HEK293 (cell line): ENCODE data around the gene MRPL48.

ENCODE experiments used
- BCL11B ChIP-seq: fragments of 450-650 bp; formaldehyde crosslinking; IDR thresholded peaks from 2 replicates; pipeline ENCODE4 v1.5.1; 2016; ENCODE audit warnings: low read depth, missing biosample characterization, missing genetic modification characterization
- GLIS1 ChIP-seq: fragments of 450-650 bp; formaldehyde crosslinking; IDR thresholded peaks from 2 replicates; pipeline ENCODE4 v1.5.1; 2016; ENCODE audit warnings: missing biosample characterization, missing genetic modification characterization
- HIC1 ChIP-seq: fragments of 450-650 bp; formaldehyde crosslinking; IDR thresholded peaks from 2 replicates; pipeline ENCODE4 v1.5.1; 2016; ENCODE audit warnings: missing biosample characterization, missing genetic modification characterization
- INSM2 ChIP-seq: fragments of 450-650 bp; formaldehyde crosslinking; IDR thresholded peaks from 2 replicates; pipeline ENCODE4 v1.5.1; 2016; ENCODE audit warnings: missing biosample characterization, missing genetic modification characterization
- MYNN ChIP-seq: fragments of 450-650 bp; formaldehyde crosslinking; IDR thresholded peaks from 2 replicates; pipeline ENCODE4 v1.5.1; 2016; ENCODE audit warnings: missing biosample characterization, missing genetic modification characterization, borderline replicate concordance
- OVOL3 ChIP-seq: fragments of 450-650 bp; formaldehyde crosslinking; IDR thresholded peaks from 2 replicates; pipeline ENCODE4 v1.5.1; 2016; ENCODE audit warnings: missing biosample characterization, missing genetic modification characterization
- PRDM1 ChIP-seq: fragments of 450-650 bp; formaldehyde crosslinking; IDR thresholded peaks from 2 replicates; pipeline ENCODE4; 2016; ENCODE audit warnings: missing biosample characterization, missing genetic modification characterization
- SP3 ChIP-seq: fragments of 450-650 bp; formaldehyde crosslinking; IDR thresholded peaks from 2 replicates; pipeline ENCODE4 v1.5.1; 2016; ENCODE audit warnings: missing biosample characterization, missing genetic modification characterization
- YY1 ChIP-seq: fragments of 450-650 bp; formaldehyde crosslinking; IDR thresholded peaks from 2 replicates; pipeline ENCODE4 v1.5.1; 2018; ENCODE audit warnings: missing biosample characterization, missing genetic modification characterization
- YY2 ChIP-seq: fragments of 450-650 bp; formaldehyde crosslinking; IDR thresholded peaks from 2 replicates; pipeline ENCODE4 v1.5.1; 2016; ENCODE audit warnings: missing biosample characterization, missing genetic modification characterization
- ZBTB11 ChIP-seq: fragments of 450-650 bp; formaldehyde crosslinking; conservative IDR thresholded peaks from 2 replicates; pipeline ENCODE4 v1.5.1; 2016; ENCODE audit warnings: low read depth, missing biosample characterization, missing genetic modification characterization
- ZBTB21 ChIP-seq: fragments of 450-650 bp; formaldehyde crosslinking; IDR thresholded peaks from 2 replicates; pipeline ENCODE4 v1.5.1; 2017; ENCODE audit warnings: missing biosample characterization, missing genetic modification characterization
- ZBTB48 ChIP-seq: fragments of 450-650 bp; formaldehyde crosslinking; IDR thresholded peaks from 2 replicates; pipeline ENCODE4 v1.5.1; 2016; ENCODE audit warnings: missing biosample characterization, missing genetic modification characterization
- ZFHX2 ChIP-seq: fragments of 450-650 bp; formaldehyde crosslinking; conservative IDR thresholded peaks from 2 replicates; pipeline ENCODE4 v1.5.1; 2016; ENCODE audit warnings: missing biosample characterization, missing genetic modification characterization
- ZNF138 ChIP-seq: fragments of 450-650 bp; formaldehyde crosslinking; IDR thresholded peaks from 2 replicates; pipeline ENCODE4 v1.5.1; 2016; ENCODE audit warnings: missing biosample characterization, missing genetic modification characterization, borderline replicate concordance
- ZNF140 ChIP-seq: fragments of 450-650 bp; formaldehyde crosslinking; IDR thresholded peaks from 2 replicates; pipeline ENCODE4 v1.5.1; 2016; ENCODE audit warnings: missing biosample characterization, missing genetic modification characterization
- ZNF302 ChIP-seq: fragments of 450-650 bp; formaldehyde crosslinking; IDR thresholded peaks from 2 replicates; pipeline ENCODE4 v1.5.1; 2016; ENCODE audit warnings: missing biosample characterization, missing genetic modification characterization, low read depth
- ZNF311 ChIP-seq: fragments of 450-650 bp; formaldehyde crosslinking; IDR thresholded peaks from 2 replicates; pipeline ENCODE4 v1.5.1; 2017; ENCODE audit warnings: missing biosample characterization, missing genetic modification characterization, borderline replicate concordance
- ZNF350 ChIP-seq: fragments of 450-650 bp; formaldehyde crosslinking; IDR thresholded peaks from 2 replicates; pipeline ENCODE4 v1.5.0; 2017; ENCODE audit warnings: missing biosample characterization, mild to moderate bottlenecking, missing genetic modification characterization
- ZNF362 ChIP-seq: fragments of 450-650 bp; formaldehyde crosslinking; IDR thresholded peaks from 2 replicates; pipeline ENCODE4 v1.5.1; 2016; ENCODE audit warnings: missing biosample characterization, missing genetic modification characterization
- ZNF433 ChIP-seq: fragments of 450-650 bp; formaldehyde crosslinking; IDR thresholded peaks from 2 replicates; pipeline ENCODE4 v1.5.1; 2016; ENCODE audit warnings: missing biosample characterization, missing genetic modification characterization, low read depth
- ZNF521 ChIP-seq: fragments of 450-650 bp; formaldehyde crosslinking; IDR thresholded peaks from 2 replicates; pipeline ENCODE4 v1.5.1; 2017; ENCODE audit warnings: missing biosample characterization, mild to moderate bottlenecking, missing genetic modification characterization
- ZNF558 ChIP-seq: fragments of 450-650 bp; formaldehyde crosslinking; IDR thresholded peaks from 2 replicates; pipeline ENCODE4 v1.5.1; 2016; ENCODE audit warnings: missing biosample characterization, missing genetic modification characterization
- ZNF571 ChIP-seq: fragments of 450-650 bp; formaldehyde crosslinking; IDR thresholded peaks from 2 replicates; pipeline ENCODE4 v1.5.0; 2017; ENCODE audit warnings: missing biosample characterization, missing genetic modification characterization
- ZNF785 ChIP-seq: fragments of 450-650 bp; formaldehyde crosslinking; IDR thresholded peaks from 2 replicates; pipeline ENCODE4 v1.5.1; 2016; ENCODE audit warnings: missing biosample characterization, missing genetic modification characterization
- ZSCAN18 ChIP-seq: fragments of 450-650 bp; formaldehyde crosslinking; IDR thresholded peaks from 2 replicates; pipeline ENCODE4 v1.5.1; 2016; ENCODE audit warnings: missing biosample characterization, missing genetic modification characterization
- ZSCAN5A ChIP-seq: fragments of 450-650 bp; formaldehyde crosslinking; IDR thresholded peaks from 2 replicates; pipeline ENCODE4 v1.5.1; 2016; ENCODE audit warnings: missing biosample characterization, missing genetic modification characterization

The MRPL48 gene

GRCh38 chr11:73876424-73877310, 89.0 kb downstream of the MRPL48 start, which contains the start of the genes COA4 and PAAF1 (continued):
- no peak for TF ChIP-seq ZNF311
- peak; percentile 82 for TF ChIP-seq ZBTB48 (tag by site-specific recombination)
- TF ChIP-seq ZBTB21 = no peak
- TF ChIP-seq GLIS1 (tag by site-specific recombination) = no peak
- no peak for TF ChIP-seq ZNF140 (tag by site-specific recombination)
- no peak for TF ChIP-seq ZNF785 (tag by site-specific recombination)
- TF ChIP-seq ZNF521 (tag by site-specific recombination) = no peak
- TF ChIP-seq ZNF558 = no peak
- no peak for TF ChIP-seq ZNF571 (tag by site-specific recombination)
- TF ChIP-seq YY2 (tag by site-specific recombination) = 0 out of 2 replicates have a peak, but pooled peaks have one; percentile 59
- TF ChIP-seq YY1 (tag by site-specific recombination) = 0 out of 2 replicates have a peak, but pooled peaks have one; percentile 28
- no peak for TF ChIP-seq ZSCAN18 (tag by site-specific recombination)
- TF ChIP-seq HIC1 (tag by site-specific recombination) = 0 out of 2 replicates have a peak, but pooled peaks have one; percentile 22
- TF ChIP-seq ZSCAN5A = no peak
- no peak for TF ChIP-seq MYNN (tag by site-specific recombination)
- peak; percentile 91 for TF ChIP-seq ZBTB11 (tag by site-specific recombination)
- TF ChIP-seq ZNF362 = no peak
- peak; percentile 91 for TF ChIP-seq ZFHX2
- no peak for TF ChIP-seq OVOL3 (tag by site-specific recombination)
- no peak for TF ChIP-seq ZNF302
- peak; percentile 93 for TF ChIP-seq SP3 (tag by site-specific recombination)
- TF ChIP-seq BCL11B (tag by site-specific recombination) = no peak
- TF ChIP-seq ZNF350 (tag by site-specific recombination) = no peak
- no peak for TF ChIP-seq INSM2 (tag by site-specific recombination)
- no peak for TF ChIP-seq ZNF138 (tag by site-specific recombination)
- no peak for TF ChIP-seq PRDM1
- TF ChIP-seq ZNF433 (tag by site-specific recombination) = no peak
